ENCODE data around the gene PIH1D1.
A peak's percentile ranks its signal among the peaks of the same experiment; 100 is the strongest.

The PIH1D1 gene

DNA sequence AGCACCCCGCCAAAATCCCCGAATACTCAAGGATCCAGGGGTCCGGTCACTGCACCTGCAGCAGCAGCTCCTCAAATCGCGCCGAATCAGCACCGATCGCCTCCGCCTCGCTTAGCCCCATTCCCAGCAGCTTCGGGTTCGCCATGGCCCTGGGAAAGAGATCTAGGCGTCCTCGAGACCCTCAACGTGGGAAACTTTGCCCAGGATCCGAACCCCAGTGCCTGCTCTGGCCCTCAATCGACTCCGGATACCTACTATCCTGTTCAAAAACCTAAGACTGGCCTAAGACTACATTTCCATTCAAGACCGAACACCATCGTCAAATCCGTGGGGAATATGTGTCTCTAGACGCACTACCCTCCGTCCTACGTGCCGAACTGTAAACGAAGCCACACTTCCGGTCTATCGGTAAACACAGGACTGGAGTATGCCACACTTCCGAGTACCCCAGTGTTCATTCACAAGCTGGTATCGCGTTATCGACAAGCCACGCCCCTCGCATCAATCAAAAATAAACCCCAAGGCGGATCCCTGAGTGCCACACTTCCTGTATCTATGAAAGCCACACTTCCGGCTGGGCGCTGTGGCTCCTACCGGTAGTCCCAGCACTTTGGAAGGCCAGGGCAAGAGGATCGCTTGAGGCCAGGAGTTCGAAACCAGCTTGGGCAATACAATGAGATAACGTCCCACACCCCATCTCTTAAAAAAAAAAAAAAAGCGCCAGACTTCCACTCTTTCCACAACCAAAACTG is at the start of gene PIH1D1:
Gene PIH1D1, minus strand, starts transcription at position 385 of the 752 bp plus-strand sequence. Its CDS starts 240 bp downstream, at position 145.
- H3K27ac ChIP-seq, result peak within 1 kb of the TSS in 20 of 21 experiments; percentile 80 to 98 (median 95)
- peak within 1 kb of the TSS; percentile 63 to 93 (median 81) for H3K4me3 ChIP-seq

DNA sequence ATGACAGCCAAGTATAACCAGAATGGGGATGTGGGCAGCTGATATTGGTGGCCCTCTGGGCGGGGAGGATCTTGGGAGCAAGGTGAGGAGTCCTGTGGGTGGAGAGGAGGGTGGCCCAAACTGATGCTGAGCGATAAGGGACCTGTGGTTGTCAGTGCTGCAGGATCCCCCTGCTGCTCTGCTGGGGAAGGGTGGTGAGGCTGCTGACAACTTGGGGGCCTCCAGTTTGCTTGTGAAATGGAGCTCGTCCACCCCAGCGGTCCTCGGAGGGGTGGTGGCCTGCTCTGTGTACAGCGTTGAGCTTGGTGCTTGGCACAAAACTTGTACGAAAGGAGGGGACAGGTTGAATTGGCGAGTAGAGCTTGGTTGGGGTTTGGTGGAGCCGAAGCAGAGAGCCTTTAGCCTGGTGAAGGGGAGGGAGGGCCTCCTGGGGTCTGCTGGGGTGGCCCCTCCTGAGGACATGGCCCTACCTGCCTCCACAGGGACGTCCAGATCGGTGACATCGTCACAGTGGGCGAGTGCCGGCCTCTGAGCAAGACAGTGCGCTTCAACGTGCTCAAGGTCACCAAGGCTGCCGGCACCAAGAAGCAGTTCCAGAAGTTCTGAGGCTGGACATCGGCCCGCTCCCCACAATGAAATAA is 47.5 kb upstream of the PIH1D1 start:
- Histone ChIP-seq H3K27ac (peak overlapping the region in 19 of 21 experiments; percentile 72 to 98 (median 83)), H3K4me3 (peak overlapping the region; percentile 24 to 43 (median 28))

DNA sequence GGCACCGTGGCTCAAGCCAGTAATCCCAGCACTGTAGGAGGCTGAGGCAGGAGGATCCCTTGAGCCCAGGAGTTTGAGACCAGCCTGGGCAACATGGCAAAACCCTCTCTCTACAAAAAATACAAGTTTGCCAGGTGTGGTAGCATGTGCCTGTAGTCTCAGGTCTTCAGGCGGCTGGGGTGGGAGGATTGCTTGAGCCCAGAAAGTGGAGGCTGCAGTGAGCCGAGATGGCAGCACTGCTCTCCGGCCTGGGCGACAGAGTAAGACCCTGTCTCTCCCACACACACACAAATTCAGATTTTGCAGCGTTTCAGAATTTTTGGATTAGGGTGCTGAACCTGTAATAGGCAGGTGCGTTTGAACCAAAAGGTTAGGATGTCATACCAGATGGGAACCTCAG is 46.9 kb upstream of the PIH1D1 start:
- Histone ChIP-seq H3K27ac (peak overlapping the region in 11 of 21 experiments; percentile 13 to 98 (median 93)), H3K4me3 (peak overlapping the region in 3 of 7 experiments; percentile 26 to 43 (median 32))

DNA sequence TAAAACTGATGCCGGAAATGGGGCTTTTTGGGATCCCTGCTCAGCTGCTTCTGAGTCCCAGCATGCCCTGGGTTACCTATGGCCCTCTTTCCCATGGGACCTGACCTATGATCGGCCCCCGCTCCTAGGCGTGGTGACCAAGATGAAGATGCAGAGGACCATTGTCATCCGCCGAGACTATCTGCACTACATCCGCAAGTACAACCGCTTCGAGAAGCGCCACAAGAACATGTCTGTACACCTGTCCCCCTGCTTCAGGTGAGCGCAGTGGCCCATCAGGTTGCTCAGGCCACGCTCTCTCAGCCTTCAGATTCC is 46.1 kb upstream of the PIH1D1 start:
- Histone ChIP-seq H3K27ac (peak overlapping the region in 13 of 21 experiments; percentile 92 to 98 (median 97)), H3K4me3 (peak overlapping the region in 6 of 7 experiments; percentile 74 to 96 (median 92))

DNA sequence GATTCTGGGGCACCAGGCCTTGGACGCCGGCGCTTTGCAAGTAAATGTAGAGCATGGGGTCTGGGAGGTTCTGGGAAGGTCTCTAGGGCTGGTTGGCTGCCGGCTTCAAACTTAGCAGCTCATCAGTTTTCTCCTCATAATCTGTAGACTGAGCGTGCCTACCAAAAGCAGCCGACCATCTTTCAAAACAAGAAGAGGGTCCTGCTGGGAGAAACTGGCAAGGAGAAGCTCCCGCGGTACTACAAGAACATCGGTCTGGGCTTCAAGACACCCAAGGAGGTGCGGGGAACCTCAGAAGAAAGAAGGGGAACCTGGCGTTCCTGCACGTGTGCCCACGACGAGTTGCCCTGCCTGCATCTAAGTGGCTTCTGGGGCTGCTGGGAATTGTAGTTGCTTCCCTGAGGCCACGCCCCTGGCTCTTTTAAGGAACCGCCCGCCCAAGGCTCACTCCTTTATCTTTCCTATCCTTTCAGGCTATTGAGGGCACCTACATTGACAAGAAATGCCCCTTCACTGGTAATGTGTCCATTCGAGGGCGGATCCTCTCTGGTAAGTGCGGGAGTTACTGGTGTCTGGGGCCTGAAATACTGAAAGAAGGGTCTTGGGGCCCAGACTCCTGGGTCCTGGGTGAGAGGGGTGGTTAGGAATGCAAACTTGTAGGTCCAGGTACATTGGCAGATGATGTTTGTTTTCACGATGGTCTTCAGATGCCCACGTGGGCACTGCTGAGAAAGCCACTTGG is 45.6 kb upstream of the PIH1D1 start:
- Histone ChIP-seq H3K27ac (peak overlapping the region; percentile 88 to 98 (median 94)), H3K4me3 (peak overlapping the region; percentile 74 to 97 (median 93))

DNA sequence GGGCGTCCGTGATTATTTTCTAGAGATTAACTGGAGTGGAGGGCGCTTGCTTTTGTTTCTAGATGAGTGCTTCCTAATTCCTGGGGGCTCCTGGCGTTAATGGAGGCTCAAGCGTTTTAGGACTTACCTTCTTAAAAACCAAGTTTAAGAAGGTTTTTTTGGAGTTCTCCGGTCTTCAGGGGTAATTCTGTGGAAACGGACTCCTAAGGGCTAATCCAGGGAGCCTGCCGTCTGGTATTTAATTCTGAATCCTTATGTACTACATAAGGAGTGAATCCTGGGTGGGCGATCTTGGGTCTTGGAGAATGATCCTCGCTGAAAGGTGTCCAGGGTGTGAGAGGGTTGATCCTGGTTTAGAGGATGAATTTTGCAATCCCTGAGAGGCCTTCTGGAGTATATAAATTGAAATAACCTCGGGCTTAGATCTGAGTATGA is 45.0 kb upstream of the PIH1D1 start:
- Histone ChIP-seq H3K27ac (peak overlapping the region; percentile 88 to 98 (median 94)), H3K4me3 (peak overlapping the region; percentile 74 to 97 (median 93))

DNA sequence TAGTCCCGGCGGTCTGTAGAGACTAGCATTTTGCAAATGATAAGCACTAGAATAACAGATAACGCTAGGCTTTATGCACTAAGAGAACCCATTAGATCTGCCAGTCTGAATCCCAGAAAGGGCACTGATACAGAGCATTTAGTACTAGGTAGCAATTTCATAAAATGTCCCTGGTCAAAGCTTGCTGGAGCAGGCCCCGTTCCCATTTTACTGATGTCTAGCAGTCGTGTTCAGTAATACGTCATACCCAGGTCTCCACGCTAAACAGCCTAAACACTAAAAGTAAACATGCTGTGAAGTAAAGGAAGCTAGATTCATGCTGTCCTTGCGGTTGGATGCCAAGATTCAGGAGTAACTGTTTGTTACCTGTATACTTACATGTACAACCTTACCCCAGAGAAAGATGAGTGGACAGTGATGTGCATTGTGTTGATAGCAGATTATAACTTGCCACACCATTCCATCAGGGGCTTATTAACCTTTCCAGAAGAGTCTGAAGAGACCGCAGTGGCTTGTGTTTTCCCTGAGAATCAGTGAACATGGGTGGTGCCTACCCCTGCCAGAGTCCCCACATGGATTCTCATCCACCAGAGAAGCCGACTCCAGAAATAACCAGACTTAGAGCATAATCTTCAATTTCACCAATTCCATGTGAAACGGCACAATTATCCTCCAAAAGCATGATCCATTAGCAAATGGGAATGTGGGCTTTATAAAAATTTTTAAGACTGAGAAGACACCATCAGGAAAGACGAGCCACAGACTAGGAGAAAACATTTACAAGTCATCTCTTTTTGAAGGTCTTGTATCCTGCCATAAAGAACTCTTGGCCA is 41.2 kb upstream of the PIH1D1 start:
- Histone ChIP-seq H3K4me3 (no peak overlapping the region), H3K27ac (no peak overlapping the region)

DNA sequence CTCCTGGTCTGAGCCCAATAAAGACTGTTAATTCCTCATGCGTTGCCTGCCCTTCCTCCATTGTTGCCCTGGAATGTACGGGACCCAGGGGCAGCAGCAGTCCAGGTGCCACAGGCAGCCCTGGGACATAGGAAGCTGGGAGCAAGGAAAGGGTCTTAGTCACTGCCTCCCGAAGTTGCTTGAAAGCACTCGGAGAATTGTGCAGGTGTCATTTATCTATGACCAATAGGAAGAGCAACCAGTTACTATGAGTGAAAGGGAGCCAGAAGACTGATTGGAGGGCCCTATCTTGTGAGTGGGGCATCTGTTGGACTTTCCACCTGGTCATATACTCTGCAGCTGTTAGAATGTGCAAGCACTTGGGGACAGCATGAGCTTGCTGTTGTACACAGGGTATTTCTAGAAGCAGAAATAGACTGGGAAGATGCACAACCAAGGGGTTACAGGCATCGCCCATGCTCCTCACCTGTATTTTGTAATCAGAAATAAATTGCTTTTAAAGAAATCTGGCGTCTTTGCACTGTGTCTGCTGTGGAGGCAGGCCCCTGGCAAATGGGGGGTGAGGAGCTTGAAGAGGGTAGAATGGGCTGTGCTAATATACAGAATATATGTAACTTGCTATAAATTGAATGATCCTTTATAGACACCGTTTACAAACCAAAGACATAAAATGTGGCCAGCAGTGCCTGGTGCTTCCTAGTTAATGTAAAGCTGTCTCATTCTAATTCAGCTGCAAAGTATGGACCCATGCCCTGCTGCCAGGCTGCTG is 40.4 kb upstream of the PIH1D1 start:
- no peak overlapping the region for H3K27ac ChIP-seq

DNA sequence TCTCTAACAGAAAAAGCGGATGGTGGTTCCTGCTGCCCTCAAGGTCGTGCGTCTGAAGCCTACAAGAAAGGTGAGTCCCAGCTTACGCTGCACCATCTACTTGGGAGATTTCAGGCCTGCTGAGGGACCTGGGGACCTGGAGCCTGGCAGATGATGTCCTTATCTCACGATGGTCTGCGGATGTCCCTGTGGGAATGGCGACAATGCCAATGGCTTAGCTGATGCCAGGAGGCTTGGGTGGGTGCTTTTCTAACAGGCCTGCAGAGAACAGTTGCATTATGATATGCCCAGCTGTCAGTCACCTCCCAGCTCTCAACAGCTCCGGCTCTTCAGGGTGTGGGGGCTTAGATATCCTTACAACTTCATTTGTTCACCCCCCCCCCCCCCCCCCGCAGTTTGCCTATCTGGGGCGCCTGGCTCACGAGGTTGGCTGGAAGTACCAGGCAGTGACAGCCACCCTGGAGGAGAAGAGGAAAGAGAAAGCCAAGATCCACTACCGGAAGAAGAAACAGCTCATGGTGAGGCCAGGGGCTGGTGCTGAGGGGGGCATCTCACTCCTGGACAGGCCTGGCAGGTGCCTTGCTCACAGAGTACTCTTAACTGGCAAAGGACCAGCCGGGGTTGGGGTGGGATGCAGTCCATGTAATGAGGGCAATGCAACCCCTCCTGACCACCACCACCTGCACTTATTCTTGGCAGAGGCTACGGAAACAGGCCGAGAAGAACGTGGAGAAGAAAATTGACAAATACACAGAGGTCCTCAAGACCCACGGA is 39.6 kb upstream of the PIH1D1 start:
- H3K4me3 ChIP-seq, result no peak overlapping the region
- peak overlapping the region in 1 of 21 experiments; percentile 80 for H3K27ac ChIP-seq

More for the DNA sequence above, 40.4 kb upstream of the PIH1D1 start:
- no peak overlapping the region for H3K4me3 ChIP-seq

DNA sequence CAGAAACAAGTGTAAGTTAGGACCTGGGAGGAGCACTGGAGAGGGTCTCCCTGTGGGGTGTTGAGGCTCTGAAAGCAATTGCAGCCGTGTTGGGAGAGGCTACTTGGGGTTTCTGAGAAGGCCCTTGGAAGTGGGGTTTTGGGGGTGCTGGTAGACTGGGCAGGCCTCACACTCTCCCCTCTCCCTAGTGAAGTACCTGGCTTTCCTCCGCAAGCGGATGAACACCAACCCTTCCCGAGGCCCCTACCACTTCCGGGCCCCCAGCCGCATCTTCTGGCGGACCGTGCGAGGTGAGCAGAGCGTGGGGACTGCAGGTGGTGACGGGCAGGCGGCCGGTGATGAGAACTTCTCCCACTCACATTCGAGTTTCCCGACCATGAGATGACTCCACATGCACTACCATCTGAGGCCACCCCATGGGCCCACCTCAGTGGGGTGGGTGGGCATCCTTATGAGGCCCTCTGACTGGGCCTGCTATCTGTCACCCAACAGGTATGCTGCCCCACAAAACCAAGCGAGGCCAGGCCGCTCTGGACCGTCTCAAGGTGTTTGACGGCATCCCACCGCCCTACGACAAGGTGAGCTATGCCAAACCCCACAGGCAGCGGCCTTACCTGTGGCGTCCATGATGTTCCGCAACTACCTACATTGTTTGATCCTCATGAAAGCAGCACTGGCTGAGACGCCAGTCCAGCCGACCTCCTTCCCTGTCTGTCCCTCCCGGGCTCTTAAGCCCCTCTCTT is 38.8 kb upstream of the PIH1D1 start:
- Histone ChIP-seq H3K27ac (peak overlapping the region in 12 of 21 experiments; percentile 80 to 97 (median 94)), H3K4me3 (peak overlapping the region in 2 of 7 experiments; percentile 87 to 98)

DNA sequence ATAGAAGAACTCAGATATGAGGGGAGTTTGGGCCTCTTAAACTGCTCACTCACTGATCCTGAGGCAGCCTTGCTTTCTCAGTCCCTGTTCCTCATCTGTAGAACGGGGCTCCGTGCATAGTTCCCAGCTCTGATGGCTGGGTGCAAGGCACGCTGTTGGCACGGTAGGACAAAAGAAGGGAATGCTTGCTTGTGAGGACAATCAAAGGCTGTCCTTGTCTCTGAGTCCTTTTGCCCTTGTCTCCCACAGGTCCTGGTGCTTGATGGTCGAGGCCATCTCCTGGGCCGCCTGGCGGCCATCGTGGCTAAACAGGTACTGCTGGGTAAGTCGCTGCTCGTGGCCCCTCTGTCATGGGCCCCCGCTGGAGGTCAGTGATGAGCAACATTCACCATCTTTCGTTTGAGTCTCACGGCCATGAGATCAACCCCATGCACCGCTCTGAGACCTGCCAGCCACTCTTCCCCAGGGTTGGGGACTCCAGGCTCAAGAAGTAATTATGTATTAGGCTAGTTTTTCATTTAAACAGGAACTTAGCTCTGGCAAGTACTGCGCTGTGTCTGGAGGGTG is 38.1 kb upstream of the PIH1D1 start:
- H3K4me3 ChIP-seq, result peak overlapping the region; percentile 59 to 98 (median 92)
- peak overlapping the region in 17 of 21 experiments; percentile 80 to 97 (median 93) for H3K27ac ChIP-seq

DNA sequence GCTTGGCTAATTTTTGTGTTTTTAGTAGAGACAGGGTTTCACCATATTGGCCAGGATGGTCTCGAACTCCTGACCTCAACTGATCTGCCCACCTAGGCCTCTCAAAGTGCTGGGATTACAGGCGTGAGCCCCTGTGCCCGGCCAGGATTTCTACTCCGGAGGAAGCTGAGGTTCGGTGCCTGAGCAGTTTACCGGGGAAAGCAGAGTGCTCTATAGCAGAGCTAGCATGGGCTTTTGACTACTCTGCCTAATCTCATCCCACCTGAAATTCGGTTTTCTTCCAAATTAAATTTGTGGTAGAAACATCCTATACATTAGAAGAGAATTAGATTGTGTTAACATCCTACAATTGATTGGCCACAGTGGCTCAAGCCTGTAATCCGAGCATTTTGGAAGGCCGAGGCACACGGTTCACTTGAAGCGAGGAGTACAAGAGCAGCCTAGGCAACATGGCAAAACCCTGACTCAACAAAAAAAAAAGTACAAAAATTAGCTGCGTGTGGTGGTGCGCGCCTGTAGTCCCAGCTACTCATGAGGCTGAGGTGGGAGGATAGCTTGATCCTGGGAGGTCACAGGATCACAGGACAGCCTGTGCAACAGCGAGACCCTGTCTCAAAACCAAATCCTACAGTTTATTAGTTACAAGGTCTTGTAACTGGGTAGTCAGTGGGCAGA is 37.4 kb upstream of the PIH1D1 start:
- Histone ChIP-seq H3K4me3 (peak overlapping the region; percentile 59 to 98 (median 92)), H3K27ac (peak overlapping the region in 19 of 21 experiments; percentile 80 to 97 (median 93))

DNA sequence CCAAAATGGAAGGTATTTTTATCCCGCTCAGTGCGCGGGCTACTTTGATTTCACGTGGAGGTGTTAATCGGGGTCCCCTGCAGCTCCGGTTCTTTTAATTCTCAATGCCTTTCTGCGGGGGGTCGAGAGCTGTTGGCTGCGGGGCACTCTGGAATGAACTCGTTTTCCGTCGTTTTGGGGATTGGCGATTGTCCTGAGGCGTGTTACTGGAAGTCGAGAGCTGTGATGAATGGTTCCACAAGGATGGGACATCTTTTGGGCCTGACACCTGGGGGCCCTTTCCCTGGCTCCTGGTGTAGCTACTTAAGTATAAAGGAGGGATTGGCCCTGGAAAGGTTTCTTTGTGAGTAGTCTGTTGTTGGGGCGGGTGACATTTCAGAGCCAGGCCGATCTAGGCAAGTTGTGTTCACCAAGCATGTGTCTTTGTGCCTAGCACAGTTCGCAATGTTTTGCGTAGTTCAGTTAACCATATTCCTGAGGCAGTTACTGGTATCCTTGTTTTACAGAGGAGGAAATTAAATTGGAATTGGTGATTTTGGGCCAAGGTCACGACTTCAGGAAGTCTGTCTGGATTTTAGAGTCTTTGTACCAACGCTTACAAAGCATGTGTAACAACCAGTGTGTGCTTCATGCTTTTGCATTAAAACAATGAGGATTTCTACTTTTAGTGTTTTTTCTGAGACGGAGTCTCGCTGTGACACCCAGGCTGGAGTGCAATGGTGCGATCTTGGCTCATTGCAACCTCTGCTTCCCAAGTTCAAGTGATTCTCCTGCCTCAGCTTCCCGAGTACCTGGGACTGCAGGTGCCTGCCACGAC is 36.6 kb upstream of the PIH1D1 start:
- peak overlapping the region; percentile 59 to 98 (median 92) for H3K4me3 ChIP-seq
- H3K27ac ChIP-seq, result peak overlapping the region; percentile 57 to 97 (median 93)

DNA sequence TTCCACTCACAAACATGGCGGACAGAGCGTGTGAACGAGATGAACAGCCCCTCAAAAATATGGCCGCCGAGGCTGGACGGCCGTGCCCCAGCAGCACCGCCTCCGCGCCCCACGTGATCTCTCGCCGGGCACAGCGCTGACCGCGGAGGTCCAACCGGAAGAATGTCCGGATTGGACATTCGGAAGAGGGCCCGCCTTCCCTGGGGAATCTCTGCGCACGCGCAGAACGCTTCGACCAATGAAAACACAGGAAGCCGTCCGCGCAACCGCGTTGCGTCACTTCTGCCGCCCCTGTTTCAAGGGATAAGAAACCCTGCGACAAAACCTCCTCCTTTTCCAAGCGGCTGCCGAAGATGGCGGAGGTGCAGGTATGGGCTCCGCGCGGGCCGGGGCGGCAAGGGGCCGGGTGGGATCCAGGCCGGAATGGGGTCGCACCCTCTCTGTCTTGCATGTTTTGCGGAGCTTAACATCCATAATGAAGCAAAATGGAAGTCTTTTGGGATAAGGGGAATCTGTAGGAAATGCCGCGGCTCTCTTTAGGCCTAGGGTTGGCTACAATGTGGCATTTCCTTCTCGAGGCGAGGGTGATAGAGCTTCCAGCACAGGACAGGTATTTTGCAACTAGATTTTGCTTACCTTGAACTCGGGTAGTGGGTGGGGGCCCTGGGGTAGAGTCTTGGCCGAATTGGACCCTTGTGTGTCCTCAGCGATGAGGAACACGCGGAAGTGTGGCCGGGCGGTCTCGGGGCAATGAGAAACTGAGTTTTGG is 35.8 kb upstream of the PIH1D1 start, which contains the start of gene RPL13A:
Gene RPL13A, plus strand, starts transcription at position 332 of the 769 bp plus-strand sequence. Its CDS starts 22 bp downstream, at position 354.
- Histone ChIP-seq H3K27ac (peak within 1 kb of the TSS; percentile 57 to 97 (median 93)), H3K4me3 (peak within 1 kb of the TSS; percentile 59 to 98 (median 92))
